Neural cell (in vitro differentiated cells): ENCODE measurements around the gene DPP6. TPM values are rescaled to one million over a fixed set of nuclear protein-coding genes. Genes with fewer than 3 reads are reported as not detected.
A peak's percentile ranks its signal among the peaks of the same experiment; 100 is the strongest.

Experiments used
- H2AFZ ChIP-seq: fragments of 200-600, 300-800 bp; sonication (generic), shearing (Covaris generic); 2 replicates; pipeline ENCODE4 v1.6.0; 2014; ENCODE audit warnings: low read depth, mild to moderate bottlenecking, antibody characterized with exemption, low read length, moderate library complexity
- H3F3A ChIP-seq: fragments of 200-600 bp; shearing (Covaris generic); 2 replicates; pipeline ENCODE4 v1.6.1; 2016; ENCODE audit warnings: mild to moderate bottlenecking, moderate library complexity, mixed read lengths, antibody characterized with exemption, low read length; ENCODE audit not compliant: insufficient read depth, poor library complexity, severe bottlenecking
- H3K27ac ChIP-seq: fragments of 200-600, 300-800 bp; sonication (generic), shearing (Covaris generic); 2 replicates; pipeline ENCODE4 v1.5.1; 2014; ENCODE audit warnings: mild to moderate bottlenecking, low read length, moderate library complexity
- H3K27me3 ChIP-seq: fragments of 300-800, 200-600 bp; sonication (generic), shearing (Covaris generic); 2 replicates; pipeline ENCODE4 v1.6.0; 2014; ENCODE audit warnings: mild to moderate bottlenecking, low read depth, low read length, moderate library complexity; ENCODE audit not compliant: insufficient read depth
- H3K36me3 ChIP-seq: fragments of 300-800, 200-600 bp; sonication (generic), shearing (Covaris generic); 2 replicates; pipeline ENCODE4 v1.5.1; 2014; ENCODE audit warnings: mild to moderate bottlenecking, antibody characterized with exemption, low read length, moderate library complexity; ENCODE audit not compliant: insufficient read depth
- H3K4me2 ChIP-seq: fragments of 300-800, 200-600 bp; sonication (generic), shearing (Covaris generic); 2 replicates; pipeline ENCODE4 v1.6.0; 2014; ENCODE audit warnings: mild to moderate bottlenecking, low read length
- H3K4me3 ChIP-seq: fragments of 300-800, 200-600 bp; sonication (generic), shearing (Covaris generic); 2 replicates; pipeline ENCODE4 v1.5.1; 2014; ENCODE audit warnings: mild to moderate bottlenecking, low read length, moderate library complexity
- H3K79me2 ChIP-seq: fragments of 200-600 bp; shearing (Covaris generic); replicated peaks from 2 replicates; pipeline ENCODE4 v1.6.0; 2014; ENCODE audit warnings: mild to moderate bottlenecking, low read length, moderate library complexity; ENCODE audit not compliant: insufficient read depth
- H3K9ac ChIP-seq: fragments of 300-800, 200-600 bp; sonication (generic), shearing (Covaris generic); 2 replicates; pipeline ENCODE4 v1.6.1; 2016; ENCODE audit warnings: mild to moderate bottlenecking, low read length, mixed read lengths
- H3K9me2 ChIP-seq: fragments of 200-600 bp; shearing (Covaris generic); 2 replicates; pipeline ENCODE4 v1.6.1; 2016; ENCODE audit warnings: mild to moderate bottlenecking, low read length, mixed read lengths; ENCODE audit not compliant: insufficient read depth
- H3K9me3 ChIP-seq: fragments of 200-600, 300-800 bp; sonication (generic), shearing (Covaris generic); 2 replicates; pipeline ENCODE4 v1.6.1; 2016; ENCODE audit warnings: mild to moderate bottlenecking, mixed run types, low read length, moderate library complexity, mixed read lengths
- H4K20me1 ChIP-seq: fragments of 200-600 bp; shearing (Covaris generic); 2 replicates; pipeline ENCODE4 v1.6.1; 2016; ENCODE audit warnings: mild to moderate bottlenecking, mixed run types; ENCODE audit not compliant: insufficient read depth
- EP300 ChIP-seq: fragments of 450-650 bp; conservative IDR thresholded peaks from 2 replicates; pipeline ENCODE4 v1.6.1; 2014; ENCODE audit warnings: antibody characterized with exemption, mild to moderate bottlenecking, moderate library complexity; ENCODE audit not compliant: poor library complexity, severe bottlenecking
- EZH2 ChIP-seq: fragments of 200-600, 300-800 bp; shearing (Covaris generic), sonication (generic); IDR thresholded peaks from 2 replicates; pipeline ENCODE4 v1.6.1; 2014; ENCODE audit warnings: antibody characterized with exemption, low read length, borderline replicate concordance, mild to moderate bottlenecking; ENCODE audit not compliant: insufficient read depth, poor library complexity, severe bottlenecking
- MXI1 ChIP-seq: fragments of 450-650 bp; conservative IDR thresholded peaks from 2 replicates; pipeline ENCODE4 v1.6.1; 2014; ENCODE audit warnings: antibody characterized with exemption, mild to moderate bottlenecking; ENCODE audit not compliant: poor library complexity, severe bottlenecking
- POLR2AphosphoS5 ChIP-seq: IDR thresholded peaks from 2 replicates; pipeline ENCODE4 v1.6.1; 2012
- RAD21 ChIP-seq: fragments of 450-650 bp; conservative IDR thresholded peaks from 2 replicates; pipeline ENCODE4 v1.6.1; 2014; ENCODE audit warnings: antibody characterized with exemption, mild to moderate bottlenecking, moderate library complexity
- SMC3 ChIP-seq: fragments of 450-650 bp; conservative IDR thresholded peaks from 2 replicates; pipeline ENCODE4 v1.6.1; 2014; ENCODE audit warnings: antibody characterized with exemption, mild to moderate bottlenecking, moderate library complexity; ENCODE audit not compliant: poor library complexity
- TAF1 ChIP-seq: IDR thresholded peaks from 2 replicates; pipeline ENCODE4 v1.6.1; 2012; ENCODE audit warnings: low read depth
- polyA plus RNA-seq: library from polyadenylated mRNA; depleted of rRNA; stranded (reverse); fragments of >200 nt; gene quantifications from 2 replicates; pipeline ENCODE4 v1.2.3, GENCODE V29; 2014
- TF ChIP-seq, protein P1 (sequence below): fragments of 450-650 bp; IDR thresholded peaks from 2 replicates; pipeline ENCODE4 v1.5.1; 2014; ENCODE audit warnings: antibody characterized with exemption, mild to moderate bottlenecking, moderate library complexity; ENCODE audit not compliant: poor library complexity, severe bottlenecking
- TF ChIP-seq, protein P2 (sequence below): IDR thresholded peaks from 2 replicates; pipeline ENCODE4 v1.6.1; 2012; ENCODE audit warnings: borderline replicate concordance

The DPP6 gene
- polyA plus RNA-seq, 1 donor from 2014 or later, result 20.4 TPM

DNA sequence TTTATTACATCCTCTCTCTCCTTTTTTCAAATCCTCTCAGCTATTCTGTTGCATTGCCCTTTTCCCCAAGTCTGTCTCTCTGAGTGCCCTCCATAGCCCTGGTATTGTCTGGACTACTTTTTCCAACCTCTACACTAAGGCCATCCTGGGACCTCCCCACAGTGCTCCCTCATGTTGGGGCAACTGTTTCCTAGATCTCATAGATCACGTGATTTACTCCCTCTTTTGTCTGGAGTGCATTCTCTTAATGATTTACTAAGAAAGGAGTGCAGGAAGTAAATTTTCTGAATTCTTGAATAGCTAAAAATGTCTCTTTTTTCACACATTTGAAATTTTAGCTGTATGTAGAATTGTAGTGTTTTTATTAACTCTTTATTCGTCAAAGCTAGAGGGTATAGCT lies 733.7 kb downstream of the DPP6 start:
- H3K79me2 ChIP-seq, result no peaks in the 10 kb centered on the region
- no peak overlapping the region for H3K4me2 ChIP-seq
- no peaks in the 10 kb centered on the region for H3F3A ChIP-seq
- H3K27ac ChIP-seq, result no peak overlapping the region
- H2AFZ ChIP-seq, result no peak overlapping the region
- no peak overlapping the region for H3K9ac ChIP-seq
- no peaks in the 10 kb centered on the region for H3K9me2 ChIP-seq
- no peaks in the 10 kb centered on the region for H3K9me3 ChIP-seq
- H3K36me3 ChIP-seq, result no peaks in the 10 kb centered on the region
- TF ChIP-seq, protein P1, sequence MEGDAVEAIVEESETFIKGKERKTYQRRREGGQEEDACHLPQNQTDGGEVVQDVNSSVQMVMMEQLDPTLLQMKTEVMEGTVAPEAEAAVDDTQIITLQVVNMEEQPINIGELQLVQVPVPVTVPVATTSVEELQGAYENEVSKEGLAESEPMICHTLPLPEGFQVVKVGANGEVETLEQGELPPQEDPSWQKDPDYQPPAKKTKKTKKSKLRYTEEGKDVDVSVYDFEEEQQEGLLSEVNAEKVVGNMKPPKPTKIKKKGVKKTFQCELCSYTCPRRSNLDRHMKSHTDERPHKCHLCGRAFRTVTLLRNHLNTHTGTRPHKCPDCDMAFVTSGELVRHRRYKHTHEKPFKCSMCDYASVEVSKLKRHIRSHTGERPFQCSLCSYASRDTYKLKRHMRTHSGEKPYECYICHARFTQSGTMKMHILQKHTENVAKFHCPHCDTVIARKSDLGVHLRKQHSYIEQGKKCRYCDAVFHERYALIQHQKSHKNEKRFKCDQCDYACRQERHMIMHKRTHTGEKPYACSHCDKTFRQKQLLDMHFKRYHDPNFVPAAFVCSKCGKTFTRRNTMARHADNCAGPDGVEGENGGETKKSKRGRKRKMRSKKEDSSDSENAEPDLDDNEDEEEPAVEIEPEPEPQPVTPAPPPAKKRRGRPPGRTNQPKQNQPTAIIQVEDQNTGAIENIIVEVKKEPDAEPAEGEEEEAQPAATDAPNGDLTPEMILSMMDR, result no peak
- no peaks in the 10 kb centered on the region for H4K20me1 ChIP-seq
- H3K4me3 ChIP-seq, result no peak overlapping the region
- H3K27me3 ChIP-seq, result no peaks in the 10 kb centered on the region

DNA sequence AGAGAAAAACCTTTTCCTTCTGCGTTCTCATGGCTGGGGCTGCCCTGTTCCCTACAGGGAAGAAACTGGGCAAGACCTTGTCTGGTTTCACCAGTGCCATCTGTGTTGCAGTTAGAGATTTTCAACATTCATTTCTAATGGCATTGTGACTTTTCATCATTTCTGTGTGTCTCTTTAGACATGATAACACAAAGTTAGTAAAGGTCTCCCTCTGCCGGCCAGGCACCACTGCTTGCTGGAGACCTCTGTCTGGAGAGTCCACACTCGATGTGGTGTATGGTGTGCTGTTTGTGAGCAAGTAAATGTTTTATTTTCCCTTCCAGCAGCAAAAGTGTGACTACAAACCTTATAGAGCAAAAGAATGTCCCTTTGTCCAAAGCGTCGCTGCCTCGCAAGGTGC lies 737.2 kb downstream of the DPP6 start:
- no peak overlapping the region for H3K4me3 ChIP-seq
- TF ChIP-seq EZH2 (no peak), RAD21 (peak; percentile 71), POLR2AphosphoS5 (no peak), MXI1 (no peak), TAF1 (no peak), EP300 (no peak), SMC3 (peak; percentile 71)
- TF ChIP-seq, protein P2, sequence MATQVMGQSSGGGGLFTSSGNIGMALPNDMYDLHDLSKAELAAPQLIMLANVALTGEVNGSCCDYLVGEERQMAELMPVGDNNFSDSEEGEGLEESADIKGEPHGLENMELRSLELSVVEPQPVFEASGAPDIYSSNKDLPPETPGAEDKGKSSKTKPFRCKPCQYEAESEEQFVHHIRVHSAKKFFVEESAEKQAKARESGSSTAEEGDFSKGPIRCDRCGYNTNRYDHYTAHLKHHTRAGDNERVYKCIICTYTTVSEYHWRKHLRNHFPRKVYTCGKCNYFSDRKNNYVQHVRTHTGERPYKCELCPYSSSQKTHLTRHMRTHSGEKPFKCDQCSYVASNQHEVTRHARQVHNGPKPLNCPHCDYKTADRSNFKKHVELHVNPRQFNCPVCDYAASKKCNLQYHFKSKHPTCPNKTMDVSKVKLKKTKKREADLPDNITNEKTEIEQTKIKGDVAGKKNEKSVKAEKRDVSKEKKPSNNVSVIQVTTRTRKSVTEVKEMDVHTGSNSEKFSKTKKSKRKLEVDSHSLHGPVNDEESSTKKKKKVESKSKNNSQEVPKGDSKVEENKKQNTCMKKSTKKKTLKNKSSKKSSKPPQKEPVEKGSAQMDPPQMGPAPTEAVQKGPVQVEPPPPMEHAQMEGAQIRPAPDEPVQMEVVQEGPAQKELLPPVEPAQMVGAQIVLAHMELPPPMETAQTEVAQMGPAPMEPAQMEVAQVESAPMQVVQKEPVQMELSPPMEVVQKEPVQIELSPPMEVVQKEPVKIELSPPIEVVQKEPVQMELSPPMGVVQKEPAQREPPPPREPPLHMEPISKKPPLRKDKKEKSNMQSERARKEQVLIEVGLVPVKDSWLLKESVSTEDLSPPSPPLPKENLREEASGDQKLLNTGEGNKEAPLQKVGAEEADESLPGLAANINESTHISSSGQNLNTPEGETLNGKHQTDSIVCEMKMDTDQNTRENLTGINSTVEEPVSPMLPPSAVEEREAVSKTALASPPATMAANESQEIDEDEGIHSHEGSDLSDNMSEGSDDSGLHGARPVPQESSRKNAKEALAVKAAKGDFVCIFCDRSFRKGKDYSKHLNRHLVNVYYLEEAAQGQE, result no peak
- TF ChIP-seq, protein P1, result peak; percentile 63
- H3K9me2 ChIP-seq, result no peaks in the 10 kb centered on the region
- no peaks in the 10 kb centered on the region for H3F3A ChIP-seq
- no peaks in the 10 kb centered on the region for H3K36me3 ChIP-seq
- no peaks in the 10 kb centered on the region for H4K20me1 ChIP-seq
- no peak overlapping the region for H3K27ac ChIP-seq
- no peaks in the 10 kb centered on the region for H3K9me3 ChIP-seq
- no peak overlapping the region for H3K4me2 ChIP-seq
- H3K9ac ChIP-seq, result no peak overlapping the region
- no peaks in the 10 kb centered on the region for H3K79me2 ChIP-seq
- H2AFZ ChIP-seq, result no peak overlapping the region
- no peaks in the 10 kb centered on the region for H3K27me3 ChIP-seq
